Femur (tissue), 1 donor: Measurements from ENCODE around the gene PHLDB2.

Source experiments
- DNase-seq: peaks from one replicate; pipeline ENCODE4 v3.0.0-alpha.2; 2017

Gene PHLDB2

GRCh38 chr3:111967651-111968274 lies 108.7 kb downstream of the PHLDB2 start:
- peak; percentile 86 for DNase-seq

- no peak for DNase-seq
Measured at GRCh38 chr3:111968319-111969054, 109.4 kb downstream of the PHLDB2 start.

DNA sequence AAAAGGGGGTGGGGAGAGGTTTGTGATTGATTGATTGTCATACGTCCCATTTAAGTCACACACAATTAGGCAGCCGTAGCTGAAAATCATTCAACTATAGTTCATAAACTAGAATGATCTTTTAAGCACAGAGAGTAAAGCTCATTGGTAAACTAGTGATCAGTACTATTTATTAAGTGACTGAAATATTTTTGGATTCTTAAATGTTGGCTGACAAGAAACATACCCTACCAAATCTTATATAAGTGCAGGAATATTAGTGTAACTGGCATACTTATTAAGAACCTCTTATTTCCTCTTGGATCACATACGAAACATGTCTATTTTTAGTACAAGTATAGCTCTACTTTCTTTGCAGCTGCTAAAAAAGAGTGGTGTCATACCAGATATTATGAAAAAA lies 111.3 kb downstream of the PHLDB2 start:
- no peak for DNase-seq

DNA sequence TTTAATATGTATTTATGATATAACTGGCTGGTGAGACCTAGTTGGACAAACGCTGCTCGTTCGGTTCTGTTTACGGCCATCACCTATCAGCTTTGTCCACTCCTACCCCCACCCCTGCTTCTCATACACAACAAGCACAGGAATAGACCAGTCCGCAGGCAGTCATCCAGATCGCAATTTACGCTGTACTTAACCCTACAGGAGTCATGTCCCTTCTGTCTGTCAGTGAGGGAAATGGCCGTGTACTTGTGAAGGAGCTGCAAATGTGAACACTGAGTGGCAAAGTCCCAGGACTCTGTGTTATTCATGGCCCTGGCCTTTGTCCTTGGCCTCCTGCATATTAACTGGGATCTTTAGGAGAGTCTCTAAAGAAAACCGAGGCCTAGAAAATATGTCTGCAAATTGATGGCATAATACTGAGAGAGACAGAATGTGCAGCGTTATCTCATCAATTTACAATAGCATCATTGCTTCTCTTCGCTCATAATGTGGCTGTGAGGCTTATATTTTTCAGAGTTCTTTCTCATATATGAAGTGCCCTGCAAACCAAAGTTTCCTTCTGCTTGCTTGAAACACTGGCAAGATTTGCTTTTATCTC lies 112.6 kb downstream of the PHLDB2 start:
- no peak for DNase-seq

- no peak for DNase-seq
Measured at GRCh38 chr3:111972891-111973290, 113.8 kb downstream of the PHLDB2 start.

- DNase-seq, result no peak
Measured at GRCh38 chr3:111975131-111975530, 116.1 kb downstream of the PHLDB2 start.

GRCh38 chr3:111976254-111976653 lies 117.2 kb downstream of the PHLDB2 start:
- DNase-seq, result no peak

DNA sequence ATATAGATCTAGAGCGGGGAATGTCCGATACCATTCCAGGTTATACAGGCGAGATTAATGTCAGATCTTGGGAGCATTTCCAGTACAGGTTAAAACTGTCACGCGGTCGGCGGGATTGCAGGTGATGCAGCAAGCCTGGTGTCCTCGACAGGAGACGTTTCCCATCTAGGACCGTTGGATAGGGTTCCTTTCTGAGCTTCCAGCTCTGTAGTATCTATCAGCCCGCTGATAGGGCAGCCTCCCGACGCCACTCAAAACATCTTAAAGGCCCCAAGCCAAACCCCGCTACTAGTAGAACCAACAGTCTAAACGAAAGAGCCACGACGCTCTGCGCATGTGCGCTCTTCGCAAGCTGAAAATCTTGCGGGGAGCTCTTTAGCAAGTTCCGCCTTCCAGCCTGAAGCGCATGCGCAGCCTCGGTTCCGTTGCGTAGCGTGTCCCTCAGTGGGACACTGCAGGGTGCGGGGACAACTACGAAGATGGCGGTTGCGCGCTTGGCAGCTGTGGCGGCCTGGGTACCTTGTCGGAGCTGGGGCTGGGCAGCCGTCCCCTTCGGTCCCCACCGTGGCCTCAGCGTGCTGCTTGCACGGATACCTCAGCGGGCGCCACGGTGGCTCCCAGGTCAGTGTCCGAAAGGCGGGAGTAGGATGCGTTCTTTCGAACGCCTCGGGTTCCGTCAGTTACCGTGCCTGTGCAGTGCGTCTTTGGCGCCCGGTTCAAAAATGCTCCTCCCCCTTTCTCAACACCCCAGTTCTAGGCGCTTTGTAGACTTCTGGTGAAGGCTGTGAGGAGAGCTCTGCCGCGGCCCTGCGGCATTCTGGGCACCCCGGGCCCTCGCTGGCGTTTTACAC lies 119.7 kb downstream of the PHLDB2 start, which contains the start of gene ABHD10:
ABHD10 (plus strand) TSS at position 444 of the 851 bp plus-strand sequence; CDS start at position 480, 36 bp downstream.
- peak; percentile 97 for DNase-seq

DNA sequence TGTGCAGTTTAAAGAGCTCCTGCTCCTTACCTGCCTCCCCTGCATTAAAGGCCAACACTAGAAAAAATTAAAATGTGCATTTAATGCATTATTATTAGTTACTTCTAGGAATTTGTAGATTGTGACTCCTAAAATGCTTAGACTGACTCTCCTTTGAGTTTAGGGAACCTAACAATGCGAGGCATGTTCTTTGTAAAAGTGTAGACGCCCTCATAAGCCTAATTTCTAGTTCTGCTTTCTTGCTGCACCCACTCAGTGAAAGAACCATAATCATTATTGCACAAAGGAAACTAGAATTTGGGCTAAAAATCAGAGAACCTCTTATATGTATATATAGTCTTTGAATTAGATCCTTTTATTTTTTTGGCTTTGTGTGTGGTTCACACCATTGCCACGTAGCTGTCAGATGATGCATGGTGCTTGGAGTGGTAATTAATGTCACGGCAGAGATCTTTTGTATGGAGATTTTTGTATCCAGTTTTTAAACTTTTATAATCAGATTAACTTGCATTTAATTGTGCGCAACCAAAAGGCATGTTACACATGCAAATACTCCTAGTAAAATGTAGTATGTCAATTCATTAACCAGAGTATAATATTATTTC lies 120.5 kb downstream of the PHLDB2 start:
- no peak for DNase-seq

DNA sequence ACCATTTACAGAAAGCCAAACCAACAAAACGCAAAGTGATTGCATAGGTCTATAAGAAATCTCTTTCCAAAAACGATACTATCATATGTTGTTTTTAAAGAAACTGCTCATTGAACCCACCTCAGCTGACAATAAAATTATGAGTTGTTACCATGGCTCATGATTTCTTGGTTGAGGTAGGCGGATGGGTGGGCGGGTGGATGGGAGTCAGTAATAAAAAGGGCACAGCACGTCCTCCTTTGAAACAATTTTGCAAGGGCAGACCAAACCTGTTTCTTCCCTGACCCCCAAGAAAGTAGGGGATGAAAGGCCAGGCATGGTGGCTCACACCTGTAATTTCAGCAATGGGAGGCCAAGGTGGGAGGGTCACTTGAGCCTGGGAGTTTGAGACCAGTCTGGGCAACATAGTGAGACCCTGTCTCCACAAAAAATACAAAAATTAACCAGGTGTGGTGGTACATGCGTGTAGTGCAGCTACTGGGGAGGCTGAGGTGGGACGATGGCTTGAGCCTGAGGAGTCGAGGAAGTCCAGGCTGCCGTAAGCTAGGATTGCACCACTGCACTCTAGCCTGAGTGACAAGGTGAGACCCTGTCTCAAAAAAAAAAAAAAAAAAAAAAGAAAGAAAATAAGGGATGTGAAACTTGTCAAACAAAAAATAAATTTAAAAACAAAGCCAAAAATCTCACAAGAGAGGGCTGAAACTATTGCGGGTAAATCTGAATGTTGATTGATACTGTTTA lies 121.8 kb downstream of the PHLDB2 start:
- DNase-seq, result no peak

DNA sequence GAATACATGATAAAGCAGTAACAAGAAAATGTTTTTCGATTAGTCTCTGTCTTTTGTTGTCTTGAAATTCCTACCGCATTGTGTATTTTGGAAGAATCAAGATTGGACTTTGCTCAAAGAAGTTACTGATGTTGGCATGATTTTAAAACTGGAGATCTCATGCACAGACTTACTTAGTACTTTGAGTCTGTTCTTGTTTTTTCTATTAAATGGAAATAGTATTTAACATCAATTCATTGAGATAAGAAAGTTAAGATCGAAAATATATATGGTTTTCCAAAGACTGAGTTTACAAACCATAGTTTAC lies 122.3 kb downstream of the PHLDB2 start:
- DNase-seq, result no peak

DNA sequence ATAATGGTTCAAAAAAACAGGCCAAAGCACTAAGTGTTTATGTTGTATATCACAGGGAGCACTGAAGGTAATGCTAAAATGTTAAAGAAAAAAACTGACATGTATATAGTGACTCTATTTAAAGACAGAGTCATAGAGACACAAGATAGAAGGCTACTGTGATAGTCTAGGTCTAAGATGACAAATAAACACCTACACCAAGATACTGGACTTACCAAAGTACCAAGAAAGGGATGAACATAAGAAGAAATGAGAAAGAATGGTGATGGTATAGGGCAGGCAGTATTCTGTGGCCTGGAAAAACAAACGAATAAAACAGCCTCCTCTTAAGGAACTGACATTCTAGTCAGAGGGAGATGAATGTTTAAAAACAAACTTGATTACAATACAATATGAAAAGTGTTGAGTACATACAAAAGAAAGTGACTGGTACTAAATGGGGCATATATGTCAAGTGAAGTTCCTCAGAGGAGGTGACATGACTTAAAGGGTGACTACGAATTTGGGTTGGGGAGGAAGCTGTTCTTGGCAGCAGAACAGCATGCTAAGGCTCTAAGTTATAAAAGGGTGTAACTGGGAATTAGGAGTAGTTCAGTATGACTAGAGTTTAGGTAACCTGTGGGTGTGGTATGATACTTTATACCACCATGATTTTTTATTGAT lies 125.7 kb downstream of the PHLDB2 start:
- DNase-seq, result no peak

DNA sequence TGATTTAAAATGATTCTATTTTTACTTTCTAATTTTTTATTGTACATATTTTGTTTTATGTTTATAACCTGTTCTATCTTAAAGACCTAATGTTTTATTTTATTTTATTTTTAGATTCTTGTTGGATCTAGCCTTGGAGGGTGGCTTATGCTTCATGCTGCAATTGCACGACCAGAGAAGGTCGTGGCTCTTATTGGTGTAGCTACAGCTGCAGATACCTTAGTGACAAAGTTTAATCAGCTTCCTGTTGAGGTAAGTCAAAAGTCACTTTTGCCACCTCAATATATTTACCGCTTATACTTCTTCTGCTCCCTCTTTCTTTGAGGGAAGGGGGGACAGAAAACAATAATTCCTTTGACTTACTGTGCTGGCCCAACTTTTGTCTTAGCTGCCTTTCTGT lies 127.7 kb downstream of the PHLDB2 start:
- no peak for DNase-seq

GRCh38 chr3:111989061-111989678 lies 130.1 kb downstream of the PHLDB2 start:
- no peak for DNase-seq

DNA sequence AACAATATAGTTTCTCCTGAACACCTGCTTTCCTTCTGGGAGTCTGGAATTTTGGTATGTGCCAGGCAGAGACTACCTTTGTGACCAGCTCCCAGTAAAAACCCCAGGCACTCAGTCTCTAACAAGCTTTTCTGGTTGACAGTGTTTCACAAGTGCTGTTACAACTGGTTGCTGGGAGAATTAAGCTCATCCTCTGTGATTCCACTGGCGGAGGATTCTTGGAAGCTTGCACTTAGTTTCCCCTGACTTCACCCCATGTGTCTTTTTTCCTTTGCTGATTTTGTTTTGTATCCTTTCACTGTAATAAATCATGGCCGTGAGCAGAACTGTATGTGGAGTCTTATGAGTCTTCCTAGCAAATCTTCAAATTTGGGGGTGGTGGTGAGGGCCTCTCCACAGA lies 134.0 kb downstream of the PHLDB2 start:
- no peak for DNase-seq

GRCh38 chr3:111998636-111999483 lies 139.8 kb downstream of the PHLDB2 start, which contains the start of gene TAGLN3:
TAGLN3 (plus strand) TSS chr3:111998922; CDS start chr3:111999423, 501 bp downstream.
- peak; percentile 46 for DNase-seq

DNA sequence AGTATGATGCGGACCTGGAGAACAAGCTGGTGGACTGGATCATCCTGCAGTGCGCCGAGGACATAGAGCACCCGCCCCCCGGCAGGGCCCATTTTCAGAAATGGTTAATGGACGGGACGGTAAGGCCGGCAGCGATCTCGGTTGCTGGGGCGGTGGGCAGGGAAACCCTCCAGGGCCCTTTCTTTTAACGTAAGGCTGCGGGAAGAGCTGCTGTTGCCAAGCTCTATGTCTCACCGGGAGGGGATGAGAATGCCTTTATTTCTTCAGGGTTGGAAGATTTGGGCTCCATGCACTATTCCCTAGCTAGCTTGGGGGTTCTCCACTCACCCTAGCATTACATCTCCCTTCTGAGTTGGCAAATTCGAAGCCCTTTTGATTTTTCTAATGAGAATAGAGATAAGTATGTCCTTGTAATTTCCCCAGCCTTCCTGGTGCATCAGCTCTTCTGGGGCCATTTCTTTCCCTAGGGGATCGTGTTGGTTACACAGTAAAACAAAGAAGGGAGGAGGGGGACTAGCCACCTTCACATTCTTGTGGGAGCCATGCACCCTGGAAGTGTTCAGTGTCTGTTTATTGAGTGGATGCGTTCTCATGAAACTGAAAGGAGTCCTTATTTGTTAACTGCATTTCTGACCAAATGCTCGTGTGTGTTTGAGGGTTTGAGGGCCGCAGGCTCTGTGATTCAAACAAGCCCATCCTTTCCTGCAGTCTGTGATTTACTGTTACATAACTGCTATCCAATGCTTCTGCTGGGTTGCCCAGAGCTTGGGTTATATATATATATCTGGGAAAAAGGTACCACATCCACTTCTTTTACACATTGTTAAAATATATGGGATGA lies 140.6 kb downstream of the PHLDB2 start:
- DNase-seq, result no peak

DNA sequence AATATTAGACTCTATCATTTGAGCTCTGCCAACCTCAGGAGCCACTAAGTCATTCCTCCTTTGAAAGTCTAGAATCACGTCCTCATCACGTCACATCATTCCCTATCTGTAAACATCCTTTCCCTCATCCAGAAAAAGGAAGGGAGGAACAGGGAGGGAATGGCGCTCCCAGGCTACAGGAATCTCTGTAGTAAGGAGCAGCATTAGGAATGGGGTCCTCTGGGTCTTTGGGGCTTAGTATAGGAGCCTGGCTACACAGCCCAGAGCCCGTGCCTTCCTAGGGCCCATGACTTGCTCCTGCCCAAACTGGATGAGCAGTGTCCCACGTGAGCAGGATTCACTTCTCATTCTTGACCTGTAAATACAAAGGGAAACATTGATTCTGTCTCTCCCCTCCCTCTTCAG lies 141.3 kb downstream of the PHLDB2 start:
- no peak for DNase-seq

GRCh38 chr3:112000966-112001365 lies 141.9 kb downstream of the PHLDB2 start:
- no peak for DNase-seq
